HG03025 (cell line): ENCODE results near the gene MYO9B.

Experiments
- ATAC-seq: cut with Tn5 transposase; IDR thresholded peaks from one replicate; pipeline ENCODE4 v1.9.1; 2021; ENCODE audit warnings: mild to moderate bottlenecking, moderate library complexity; ENCODE audit not compliant: unreplicated experiment, low FRiP score

MYO9B gene

GRCh38 chr19:17109962-17110598 lies 34.5 kb downstream of the MYO9B start:
- ATAC-seq, result peak; percentile 46

DNA sequence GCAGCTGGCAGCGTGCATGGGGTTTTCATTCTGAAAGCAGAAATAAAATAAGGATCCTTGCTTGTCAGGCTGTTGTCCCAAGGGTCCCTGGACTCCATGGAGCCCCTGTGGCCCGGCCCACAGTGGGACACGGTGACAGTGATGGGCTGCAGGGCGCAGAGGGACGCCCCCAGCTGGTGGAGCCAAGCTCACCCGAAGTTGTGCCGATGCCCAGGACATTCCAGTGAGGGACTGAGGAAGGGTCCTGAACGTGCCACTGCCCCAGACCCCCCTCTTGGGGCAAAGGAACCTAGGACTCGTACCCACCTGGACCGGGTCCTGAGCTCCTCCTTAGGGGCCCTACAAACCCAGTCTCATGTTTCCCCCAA lies 35.0 kb downstream of the MYO9B start:
- ATAC-seq, result no peak

DNA sequence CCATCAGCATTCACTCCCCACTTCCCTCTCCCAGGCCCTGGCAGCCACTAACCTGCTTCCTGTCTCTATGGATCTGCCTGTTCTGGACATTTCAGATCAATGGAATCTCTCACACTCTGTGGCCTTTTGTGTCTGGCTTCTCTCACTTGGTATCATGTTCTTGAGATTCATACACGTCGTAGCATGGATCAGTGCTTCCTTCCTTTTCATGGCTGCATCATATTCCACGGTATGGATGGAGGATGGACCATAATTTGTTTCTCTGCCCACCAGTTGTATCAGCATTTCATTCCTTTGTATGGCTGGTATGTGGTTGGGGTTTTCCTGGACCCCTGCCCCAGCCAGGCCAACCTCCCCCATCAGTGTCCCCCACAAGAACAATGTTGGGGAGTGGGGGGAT lies 36.2 kb downstream of the MYO9B start:
- no peak for ATAC-seq

DNA sequence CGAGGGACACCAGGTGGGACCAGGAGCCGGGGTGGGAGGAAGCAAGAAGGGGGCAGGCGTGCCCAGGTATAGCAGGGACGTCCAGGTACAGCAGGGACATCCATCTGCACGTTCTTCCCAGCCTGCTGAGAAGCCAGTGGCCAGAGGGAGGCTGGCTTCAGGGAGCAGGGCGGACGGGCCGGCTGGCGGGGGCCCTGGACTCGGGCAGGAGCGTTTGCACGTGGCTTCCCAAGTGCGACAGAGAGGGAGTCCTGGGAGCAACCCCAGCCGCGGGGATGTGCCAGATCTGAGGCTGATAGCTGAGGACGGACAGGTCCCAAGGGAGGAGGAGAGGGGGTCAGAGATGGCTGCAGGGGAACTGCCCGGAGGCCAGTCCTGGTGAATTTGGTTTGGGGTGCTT lies 36.7 kb downstream of the MYO9B start:
- no peak for ATAC-seq

- ATAC-seq, result no peak
Observed at GRCh38 chr19:17112700-17113099, 37.1 kb downstream of the MYO9B start.

GRCh38 chr19:17113127-17113785 lies 37.7 kb downstream of the MYO9B start:
- ATAC-seq, result no peak

DNA sequence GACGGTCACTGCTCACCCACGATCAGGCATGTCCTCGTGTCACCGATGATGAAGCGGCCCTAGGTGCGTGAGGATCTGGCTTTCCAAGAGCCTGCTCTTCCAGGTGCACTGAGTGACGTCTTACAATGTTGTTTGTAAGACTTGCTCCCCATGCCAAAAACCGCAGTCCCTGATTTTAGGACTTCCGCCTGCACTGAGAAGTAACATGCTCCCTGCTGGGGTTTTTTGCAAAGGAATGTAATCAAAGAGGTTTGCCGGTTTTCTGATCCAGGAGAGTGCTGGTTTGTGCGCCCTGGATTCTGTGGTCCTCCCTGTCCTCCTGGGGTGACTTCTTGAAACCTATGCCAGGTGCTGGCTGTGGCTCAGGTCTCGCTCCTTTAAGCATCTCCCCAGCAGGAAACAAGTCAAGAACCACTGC lies 38.8 kb downstream of the MYO9B start:
- ATAC-seq, result no peak

GRCh38 chr19:17116996-17117702 lies 41.6 kb downstream of the MYO9B start:
- no peak for ATAC-seq

DNA sequence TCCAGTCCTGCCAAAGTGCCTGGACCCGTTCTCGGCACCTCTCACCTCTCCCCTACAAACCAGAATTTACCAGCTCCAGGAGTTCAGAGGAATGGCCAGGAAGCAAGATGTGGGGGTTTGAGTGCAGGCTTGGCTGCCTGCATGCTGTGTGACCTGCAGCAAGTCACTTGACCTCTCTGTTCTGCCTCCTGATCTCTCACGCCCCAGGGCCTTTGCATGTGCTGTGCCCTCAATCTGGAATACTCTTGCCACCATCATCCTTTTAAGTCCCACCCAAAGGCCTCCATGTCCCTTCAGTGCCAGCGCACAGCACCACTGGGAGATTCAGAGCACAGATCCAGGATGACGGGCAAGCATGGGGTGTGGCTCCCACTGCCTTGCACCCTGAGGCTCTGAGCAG lies 43.4 kb downstream of the MYO9B start:
- no peak for ATAC-seq

DNA sequence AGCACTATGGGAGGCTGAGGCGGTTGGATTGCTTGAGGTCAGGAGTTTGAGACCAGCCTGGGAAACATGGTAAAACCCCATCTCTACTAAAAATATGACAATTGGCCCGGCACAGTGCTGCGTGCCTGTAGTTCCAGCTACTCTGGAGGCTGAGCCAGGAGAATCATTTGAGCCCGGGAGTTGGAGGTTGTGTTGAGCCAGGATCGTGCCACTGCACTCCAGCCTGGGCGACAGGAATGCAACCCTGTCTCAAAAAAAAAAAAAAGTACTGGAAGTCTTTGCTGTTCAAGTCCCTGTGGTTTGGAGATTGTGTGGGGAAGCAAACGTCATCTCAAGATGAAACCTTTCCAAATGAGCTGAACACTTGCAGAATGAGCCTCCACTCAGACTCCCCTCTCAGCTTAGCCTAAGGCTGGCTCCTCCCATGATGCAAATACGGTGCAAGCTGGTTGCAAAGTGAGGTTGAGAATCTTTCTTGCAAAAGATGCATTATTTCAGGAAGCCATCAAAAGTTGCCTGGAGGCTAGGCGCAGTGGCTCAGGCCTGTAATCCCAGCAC lies 46.2 kb downstream of the MYO9B start:
- ATAC-seq, result no peak

GRCh38 chr19:17123041-17123440 lies 47.5 kb downstream of the MYO9B start:
- ATAC-seq, result no peak

DNA sequence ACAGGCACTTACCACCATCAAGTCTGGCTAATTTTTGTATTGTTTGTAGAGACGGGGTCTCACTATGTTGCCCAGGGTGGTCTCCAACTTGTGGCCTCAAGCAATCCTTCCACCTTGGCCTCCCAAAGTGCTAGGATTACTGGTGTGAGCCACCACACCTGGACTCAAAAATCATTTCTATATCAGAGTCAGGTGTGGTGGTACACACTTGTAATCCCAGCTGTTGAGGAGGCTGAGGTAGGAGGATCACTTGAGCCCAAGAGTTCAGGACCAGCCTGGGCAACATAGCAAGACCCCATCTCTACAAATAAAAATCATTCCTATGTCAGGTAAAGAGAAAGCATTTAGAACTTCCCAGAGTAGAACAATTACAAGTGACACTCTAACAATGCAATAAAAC lies 48.4 kb downstream of the MYO9B start:
- ATAC-seq, result no peak

DNA sequence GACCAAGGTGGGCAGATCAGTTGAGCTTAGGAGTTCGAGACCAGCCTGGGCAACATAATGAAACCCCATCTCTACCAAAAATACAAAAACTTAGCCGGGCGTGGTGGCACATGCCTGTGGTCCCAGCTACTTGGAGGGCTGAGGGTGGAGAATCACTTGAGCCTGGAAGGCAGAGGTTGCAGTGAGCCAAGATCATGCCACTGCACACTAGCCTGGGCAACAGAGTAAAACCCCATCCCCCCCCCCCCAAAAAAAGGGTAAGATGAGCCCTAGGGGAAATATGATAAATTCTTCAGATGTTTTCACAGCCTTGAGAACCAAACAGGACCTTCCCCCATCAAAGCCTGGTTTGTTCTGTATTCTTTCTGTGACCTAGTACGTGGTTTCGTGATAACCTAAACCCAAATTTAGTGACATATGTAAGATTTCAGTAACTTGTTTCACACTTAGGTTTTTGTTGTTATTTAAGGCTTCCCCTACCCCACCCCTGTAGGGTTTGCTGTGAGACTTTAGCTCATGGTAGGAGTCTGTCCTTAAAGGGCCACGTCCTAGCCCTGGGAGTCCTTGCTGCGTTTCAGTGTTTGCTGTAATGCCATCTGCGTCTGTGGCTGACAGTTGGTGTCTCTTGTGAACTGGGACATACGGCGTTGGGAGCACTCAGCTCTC lies 49.6 kb downstream of the MYO9B start:
- ATAC-seq, result peak; percentile 46

- peak; percentile 58 for ATAC-seq
Observed at GRCh38 chr19:17125728-17126677, 50.4 kb downstream of the MYO9B start.

- ATAC-seq, result no peak
Observed at GRCh38 chr19:17127671-17128070, 52.1 kb downstream of the MYO9B start.

GRCh38 chr19:17128403-17128802 lies 52.8 kb downstream of the MYO9B start:
- no peak for ATAC-seq

- no peak for ATAC-seq
Observed at GRCh38 chr19:17128820-17129219, 53.2 kb downstream of the MYO9B start.

GRCh38 chr19:17129377-17129776 lies 53.8 kb downstream of the MYO9B start:
- no peak for ATAC-seq

DNA sequence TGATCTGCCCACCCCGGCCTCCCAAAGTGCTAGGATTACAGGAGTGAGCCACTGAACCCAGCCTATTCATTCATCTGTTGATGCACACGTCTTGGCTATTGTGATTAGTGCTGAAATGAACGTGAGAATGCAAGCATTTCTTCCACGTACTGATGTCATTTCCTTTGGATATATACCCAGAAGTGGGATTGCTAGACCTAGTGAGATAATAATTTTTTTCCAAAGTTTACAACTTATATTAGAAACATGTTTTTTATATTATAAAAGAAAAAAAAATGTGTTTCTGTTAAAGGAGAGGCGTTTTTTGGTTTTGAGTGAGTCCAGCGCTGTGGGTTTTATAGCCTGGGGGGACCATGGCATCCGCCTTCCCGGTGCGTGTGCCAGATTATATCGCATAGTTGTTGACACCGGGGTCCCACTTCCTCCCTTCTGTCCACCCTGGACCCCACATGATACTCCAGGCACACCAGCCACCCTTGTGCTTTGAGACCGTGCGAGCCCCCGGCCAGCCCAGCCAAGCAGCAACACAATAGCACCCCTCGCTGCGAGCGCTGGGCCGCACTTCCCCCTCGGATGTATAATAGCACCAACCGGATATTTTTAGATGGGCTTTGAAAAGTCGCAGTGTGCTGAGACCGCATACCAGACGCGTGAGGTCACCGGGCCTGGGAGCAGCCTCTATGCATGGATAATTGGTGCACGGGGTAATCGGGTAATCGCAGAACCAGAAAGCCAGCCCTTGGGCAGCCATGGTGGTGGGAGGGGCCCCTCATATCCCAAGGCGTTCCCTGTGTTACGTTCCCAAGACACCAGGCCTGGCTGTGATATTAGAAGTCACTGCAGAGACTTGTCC lies 59.6 kb downstream of the MYO9B start:
- ATAC-seq, result no peak
